Activated naive CD4-positive, alpha-beta T cell treated with anti-CD3 and anti-CD28 coated beads for 36 hours (primary cell): ENCODE measurements around the gene DAZ2. TPM values are rescaled to one million over a fixed set of nuclear protein-coding genes. Genes with fewer than 3 reads are reported as not detected.
"Not testable (repeated sequence)": the region's sequence is repeated elsewhere in the genome, so short reads cannot be mapped to it uniquely, and the experiment has no call there.

Experiments
- CTCF ChIA-PET: fragments of 350-600 bp; sonication (Branson Sonifier 250); formaldehyde crosslinking; loops from one replicate; lab custom pipeline; 2021; ENCODE audit warnings: antibody characterized with exemption; lab: Charles Lee
- DNase-seq: peaks from one replicate; pipeline ENCODE4 v3.0.0-alpha.2; 2020
- H3K27ac Mint-ChIP-seq: one replicate; pipeline ENCODE4 v1.8.0; 2021; ENCODE audit warnings: mild to moderate bottlenecking, mixed read lengths
- H3K27me3 Mint-ChIP-seq: one replicate; pipeline ENCODE4 v1.8.0; 2021; ENCODE audit warnings: low read depth, mixed read lengths
- H3K36me3 Mint-ChIP-seq: one replicate; pipeline ENCODE4 v1.8.0; 2021; ENCODE audit warnings: low read depth, mixed read lengths
- H3K4me1 Mint-ChIP-seq: one replicate; pipeline ENCODE4 v1.8.0; 2021; ENCODE audit warnings: low read depth, mixed read lengths
- H3K4me3 Mint-ChIP-seq: one replicate; pipeline ENCODE4 v1.8.0; 2021; ENCODE audit warnings: mild to moderate bottlenecking, moderate library complexity, mixed read lengths
- H3K9me3 Mint-ChIP-seq: one replicate; pipeline ENCODE4 v1.8.0; 2021; ENCODE audit warnings: mixed read lengths
- intact Hi-C: fragments of 100-400 bp; cut with micrococcal nuclease; formaldehyde crosslinking; loops from one replicate; pipeline ENCODE4 v1.15.1; 2023
- total RNA-seq, 2 experiments: library from RNA; stranded (reverse); gene quantifications; one replicate each; pipeline ENCODE4 v1.2.3, GENCODE V29; 2021

Gene DAZ2, protein sequence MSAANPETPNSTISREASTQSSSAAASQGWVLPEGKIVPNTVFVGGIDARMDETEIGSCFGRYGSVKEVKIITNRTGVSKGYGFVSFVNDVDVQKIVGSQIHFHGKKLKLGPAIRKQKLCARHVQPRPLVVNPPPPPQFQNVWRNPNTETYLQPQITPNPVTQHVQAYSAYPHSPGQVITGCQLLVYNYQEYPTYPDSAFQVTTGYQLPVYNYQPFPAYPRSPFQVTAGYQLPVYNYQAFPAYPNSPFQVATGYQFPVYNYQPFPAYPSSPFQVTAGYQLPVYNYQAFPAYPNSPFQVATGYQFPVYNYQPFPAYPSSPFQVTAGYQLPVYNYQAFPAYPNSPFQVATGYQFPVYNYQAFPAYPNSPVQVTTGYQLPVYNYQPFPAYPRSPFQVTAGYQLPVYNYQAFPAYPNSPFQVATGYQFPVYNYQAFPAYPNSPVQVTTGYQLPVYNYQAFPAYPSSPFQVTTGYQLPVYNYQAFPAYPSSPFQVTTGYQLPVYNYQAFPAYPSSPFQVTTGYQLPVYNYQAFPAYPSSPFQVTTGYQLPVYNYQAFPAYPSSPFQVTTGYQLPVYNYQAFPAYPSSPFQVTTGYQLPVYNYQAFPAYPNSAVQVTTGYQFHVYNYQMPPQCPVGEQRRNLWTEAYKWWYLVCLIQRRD
- not detected for total RNA-seq

DNA sequence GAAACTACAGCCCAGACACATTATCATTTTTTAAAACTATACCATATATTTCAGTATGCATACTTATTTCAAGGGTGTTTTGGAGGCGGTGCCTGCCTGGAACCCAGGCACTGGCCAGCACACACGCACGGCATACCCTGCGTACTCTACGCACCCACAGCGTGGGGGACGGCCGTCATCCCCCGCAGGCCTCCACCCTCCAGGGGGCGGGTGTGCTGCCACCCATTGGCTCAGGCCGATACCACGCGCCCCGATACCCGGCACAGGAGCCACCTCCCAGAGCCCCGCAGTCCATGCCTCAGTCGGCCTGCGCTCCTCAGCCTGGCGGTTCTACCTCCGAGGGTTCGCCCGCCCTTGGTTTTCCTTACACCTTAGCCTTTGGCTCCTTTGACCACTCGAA, at the start of gene DAZ2:
Gene DAZ2, plus strand, starts transcription at position 301 of the 400 bp plus-strand sequence. CDS start 208 bp downstream, outside the sequence.
- H3K4me1 Mint-ChIP-seq, H3K27ac Mint-ChIP-seq, H3K4me3 Mint-ChIP-seq, H3K9me3 Mint-ChIP-seq, DNase-seq, CTCF ChIA-PET, H3K36me3 Mint-ChIP-seq, H3K27me3 Mint-ChIP-seq, intact Hi-C loops: not testable (repeated sequence)

DNA sequence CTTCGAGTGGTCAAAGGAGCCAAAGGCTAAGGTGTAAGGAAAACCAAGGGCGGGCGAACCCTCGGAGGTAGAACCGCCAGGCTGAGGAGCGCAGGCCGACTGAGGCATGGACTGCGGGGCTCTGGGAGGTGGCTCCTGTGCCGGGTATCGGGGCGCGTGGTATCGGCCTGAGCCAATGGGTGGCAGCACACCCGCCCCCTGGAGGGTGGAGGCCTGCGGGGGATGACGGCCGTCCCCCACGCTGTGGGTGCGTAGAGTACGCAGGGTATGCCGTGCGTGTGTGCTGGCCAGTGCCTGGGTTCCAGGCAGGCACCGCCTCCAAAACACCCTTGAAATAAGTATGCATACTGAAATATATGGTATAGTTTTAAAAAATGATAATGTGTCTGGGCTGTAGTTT, 20.4 kb upstream of the DAZ2 start, which contains the start of gene DAZ1:
Gene DAZ1, minus strand, starts transcription at position 101 of the 400 bp plus-strand sequence. CDS start 208 bp downstream, outside the sequence.
- H3K27me3 Mint-ChIP-seq, intact Hi-C loops, H3K4me1 Mint-ChIP-seq, H3K9me3 Mint-ChIP-seq, CTCF ChIA-PET, H3K4me3 Mint-ChIP-seq, DNase-seq, H3K36me3 Mint-ChIP-seq, H3K27ac Mint-ChIP-seq: not testable (repeated sequence)

DNA sequence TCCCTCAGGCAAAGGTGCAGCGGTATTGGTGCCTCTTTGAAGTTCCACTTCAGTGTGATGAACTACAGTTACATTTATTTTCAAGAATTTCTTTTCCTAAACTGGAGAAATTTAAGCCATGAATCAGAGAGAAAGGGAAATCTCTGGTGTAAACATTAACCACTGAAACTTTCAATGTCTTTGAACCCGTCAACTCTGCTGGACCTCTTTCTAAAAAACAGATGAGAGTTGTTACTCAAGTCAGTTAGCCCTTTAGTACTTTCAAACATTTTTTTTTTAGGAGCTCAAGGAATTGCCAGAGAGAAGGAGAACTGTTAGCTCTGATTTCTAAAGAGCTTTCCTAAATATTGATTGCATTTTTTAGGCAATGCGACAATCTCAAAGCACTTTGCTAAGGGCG, 11.9 kb upstream of the DAZ2 start:
- H3K27me3 Mint-ChIP-seq, CTCF ChIA-PET, H3K4me3 Mint-ChIP-seq, intact Hi-C loops, H3K36me3 Mint-ChIP-seq, H3K9me3 Mint-ChIP-seq, H3K27ac Mint-ChIP-seq, DNase-seq, H3K4me1 Mint-ChIP-seq: not testable (repeated sequence)

DNA sequence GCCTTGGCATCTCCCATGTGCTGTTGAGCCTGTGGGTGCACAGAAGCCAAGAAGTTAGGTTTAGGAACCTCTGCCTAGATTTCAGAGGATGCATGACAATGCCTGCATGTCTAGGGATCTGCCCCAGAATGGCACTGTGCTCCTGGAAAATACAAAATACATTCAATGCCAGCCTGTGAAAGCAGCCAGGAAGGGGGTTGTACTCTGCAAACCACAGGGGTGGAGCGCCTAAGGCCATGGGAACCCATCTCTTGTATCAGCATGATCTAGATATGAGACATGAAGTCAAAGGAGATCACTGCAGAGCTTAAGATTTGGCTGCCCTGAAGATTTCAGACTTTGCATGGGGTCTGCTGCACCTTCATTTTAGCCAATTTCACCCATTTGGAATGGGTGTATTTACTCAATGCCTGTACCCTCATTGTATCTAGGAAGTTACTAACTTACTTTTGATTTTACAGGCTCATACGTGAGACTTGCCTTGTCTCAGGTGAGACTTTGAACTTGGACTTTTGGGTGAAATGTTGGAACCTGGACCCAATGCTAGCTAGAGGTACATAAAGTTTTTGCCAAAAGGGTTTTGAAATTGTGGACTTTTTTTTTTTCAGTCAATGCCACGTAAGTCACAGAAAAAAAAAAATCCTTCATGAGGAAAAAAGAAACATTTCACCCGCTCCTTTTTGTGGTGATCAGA, 9.4 kb upstream of the DAZ2 start:
- H3K36me3 Mint-ChIP-seq, H3K9me3 Mint-ChIP-seq, H3K4me1 Mint-ChIP-seq, CTCF ChIA-PET, DNase-seq, intact Hi-C loops, H3K27me3 Mint-ChIP-seq, H3K4me3 Mint-ChIP-seq, H3K27ac Mint-ChIP-seq: not testable (repeated sequence)

DNA sequence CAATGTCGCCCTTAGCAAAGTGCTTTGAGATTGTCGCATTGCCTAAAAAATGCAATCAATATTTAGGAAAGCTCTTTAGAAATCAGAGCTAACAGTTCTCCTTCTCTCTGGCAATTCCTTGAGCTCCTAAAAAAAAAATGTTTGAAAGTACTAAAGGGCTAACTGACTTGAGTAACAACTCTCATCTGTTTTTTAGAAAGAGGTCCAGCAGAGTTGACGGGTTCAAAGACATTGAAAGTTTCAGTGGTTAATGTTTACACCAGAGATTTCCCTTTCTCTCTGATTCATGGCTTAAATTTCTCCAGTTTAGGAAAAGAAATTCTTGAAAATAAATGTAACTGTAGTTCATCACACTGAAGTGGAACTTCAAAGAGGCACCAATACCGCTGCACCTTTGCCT, 8.7 kb upstream of the DAZ2 start:
- H3K4me1 Mint-ChIP-seq, H3K36me3 Mint-ChIP-seq, H3K27ac Mint-ChIP-seq, H3K4me3 Mint-ChIP-seq, H3K9me3 Mint-ChIP-seq, H3K27me3 Mint-ChIP-seq, intact Hi-C loops, CTCF ChIA-PET, DNase-seq: not testable (repeated sequence)

Other genes with a start within 250 kb of the DAZ2 start
- gene BPY2, start 235.3 kb upstream of the DAZ2 start, total RNA-seq = not detected
- not detected for gene DAZ1, start 20.5 kb upstream of the DAZ2 start, total RNA-seq